ENCODE data around the gene VPS51.
A peak's percentile ranks its signal among the peaks of the same experiment; 100 is the strongest.

The VPS51 gene

DNA sequence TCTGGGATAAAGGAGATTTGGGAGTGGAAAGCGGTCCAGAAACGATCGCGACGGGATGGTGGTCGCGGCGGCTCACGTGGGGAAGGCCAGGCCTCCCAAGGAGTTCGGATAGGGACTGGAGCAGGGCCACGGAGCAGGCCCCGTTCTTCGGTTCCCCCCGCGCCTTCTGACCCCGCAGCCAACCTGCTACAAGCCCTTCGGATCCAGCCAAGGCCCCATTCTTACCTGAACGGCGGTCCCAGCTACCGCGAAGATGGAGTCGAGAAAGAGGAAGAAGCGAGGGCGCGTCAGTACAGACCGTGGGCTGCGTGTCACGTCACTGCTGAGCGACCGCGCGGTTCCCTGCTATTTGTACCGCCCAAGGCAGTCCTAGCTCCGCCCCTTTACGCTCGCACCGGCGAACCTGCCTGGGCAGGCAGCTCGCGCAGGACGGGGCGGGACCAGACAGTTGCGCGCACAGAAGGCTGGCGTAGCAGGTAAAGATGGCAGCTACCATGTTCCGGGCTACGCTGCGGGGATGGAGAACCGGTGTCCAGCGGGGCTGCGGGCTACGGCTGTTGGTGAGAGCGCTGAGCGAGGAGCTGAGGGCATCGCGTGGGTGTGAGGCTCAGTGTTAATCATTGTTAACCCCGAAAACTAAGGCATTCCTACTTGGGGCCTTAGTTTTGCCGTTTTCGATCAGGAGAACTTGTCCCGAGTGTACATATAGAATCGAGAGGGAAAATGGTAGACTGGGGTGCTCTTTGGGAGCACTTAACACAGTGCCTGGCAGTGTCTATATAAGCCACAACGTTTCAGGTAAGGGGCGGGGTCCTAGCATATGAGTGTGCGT lies 26.1 kb downstream of the VPS51 start, which contains the start of the genes FAU and MRPL49:
Gene FAU (minus strand): TSS at position 270 of the 832 bp plus-strand sequence. CDS start 321 bp downstream, outside the sequence.
Gene MRPL49 (plus strand): TSS at position 457 of the 832 bp plus-strand sequence. CDS start 26 bp downstream, at position 483.
- peak; percentile 98 for DNase-seq

DNA sequence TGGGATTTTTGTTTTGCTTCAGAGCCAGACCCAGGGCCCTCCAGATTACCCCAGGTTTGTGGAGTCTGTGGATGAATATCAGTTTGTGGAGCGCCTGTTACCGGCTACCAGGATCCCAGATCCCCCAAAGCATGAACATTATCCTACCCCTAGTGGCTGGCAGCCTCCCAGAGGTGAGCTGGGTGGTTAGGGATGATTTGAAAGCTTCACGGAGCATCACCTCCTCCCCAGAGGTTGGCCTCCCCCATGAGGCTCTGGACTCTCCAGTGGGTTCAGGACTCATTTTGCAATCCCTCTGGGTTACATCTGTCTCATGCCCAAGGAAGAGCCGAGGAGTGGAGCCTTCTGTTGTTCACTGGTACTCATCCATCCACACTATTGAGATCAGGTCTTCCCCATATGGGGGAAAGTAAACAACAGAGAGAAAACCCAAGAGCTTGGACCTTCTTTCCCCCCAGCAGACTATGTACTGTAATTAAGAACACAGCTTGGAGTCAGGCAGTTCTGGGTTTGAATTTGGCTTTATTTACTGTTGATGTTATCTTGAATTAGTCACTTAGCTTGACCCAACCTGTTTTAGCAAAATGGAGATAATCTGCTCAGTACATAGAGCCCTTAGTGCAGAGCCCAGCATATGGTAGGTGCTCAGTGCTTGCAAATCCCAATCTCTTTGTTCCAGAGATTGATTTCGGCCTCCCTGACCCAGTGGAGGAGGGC lies 28.6 kb downstream of the VPS51 start:
- no peak for DNase-seq

- DNase-seq = no peak
These were observed 29.4 kb downstream of the VPS51 start for GRCh38 chr11:65125197-65126056.

DNA sequence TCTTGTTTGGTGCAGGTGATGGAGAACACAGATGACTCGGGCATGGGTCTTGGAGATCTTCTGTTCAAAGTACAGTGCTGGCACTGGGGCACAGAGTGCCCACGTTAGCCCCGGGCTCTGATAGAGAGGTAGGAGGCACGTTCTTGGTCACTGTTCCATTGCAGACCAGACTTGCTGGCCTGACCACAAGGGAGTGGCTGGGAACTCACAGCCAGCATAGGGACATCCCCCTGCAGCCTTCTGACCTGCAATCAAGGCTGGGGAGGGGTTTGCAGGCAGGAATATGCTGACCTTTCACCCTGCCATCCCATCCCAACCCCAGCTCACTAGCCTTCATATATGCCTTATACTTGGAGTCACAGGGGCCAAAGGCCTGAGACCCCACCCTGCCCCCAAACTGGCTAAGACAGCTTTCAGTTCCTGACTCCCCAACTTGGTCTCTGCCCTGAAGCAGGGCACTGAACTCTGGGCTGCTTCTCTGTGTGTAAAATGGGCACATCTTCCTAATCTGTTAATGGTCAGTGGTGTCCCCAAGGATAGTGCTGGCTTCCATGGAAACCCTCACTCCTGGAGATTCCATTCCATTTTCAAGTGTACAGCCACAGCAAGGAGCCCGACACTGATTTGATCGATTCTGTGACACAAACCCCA lies 30.7 kb downstream of the VPS51 start:
- no peak for DNase-seq

- DNase-seq = no peak
These were observed 31.6 kb downstream of the VPS51 start for GRCh38 chr11:65127473-65128181.

GRCh38 chr11:65128182-65129145 lies 32.5 kb downstream of the VPS51 start:
- no peak for DNase-seq

DNA sequence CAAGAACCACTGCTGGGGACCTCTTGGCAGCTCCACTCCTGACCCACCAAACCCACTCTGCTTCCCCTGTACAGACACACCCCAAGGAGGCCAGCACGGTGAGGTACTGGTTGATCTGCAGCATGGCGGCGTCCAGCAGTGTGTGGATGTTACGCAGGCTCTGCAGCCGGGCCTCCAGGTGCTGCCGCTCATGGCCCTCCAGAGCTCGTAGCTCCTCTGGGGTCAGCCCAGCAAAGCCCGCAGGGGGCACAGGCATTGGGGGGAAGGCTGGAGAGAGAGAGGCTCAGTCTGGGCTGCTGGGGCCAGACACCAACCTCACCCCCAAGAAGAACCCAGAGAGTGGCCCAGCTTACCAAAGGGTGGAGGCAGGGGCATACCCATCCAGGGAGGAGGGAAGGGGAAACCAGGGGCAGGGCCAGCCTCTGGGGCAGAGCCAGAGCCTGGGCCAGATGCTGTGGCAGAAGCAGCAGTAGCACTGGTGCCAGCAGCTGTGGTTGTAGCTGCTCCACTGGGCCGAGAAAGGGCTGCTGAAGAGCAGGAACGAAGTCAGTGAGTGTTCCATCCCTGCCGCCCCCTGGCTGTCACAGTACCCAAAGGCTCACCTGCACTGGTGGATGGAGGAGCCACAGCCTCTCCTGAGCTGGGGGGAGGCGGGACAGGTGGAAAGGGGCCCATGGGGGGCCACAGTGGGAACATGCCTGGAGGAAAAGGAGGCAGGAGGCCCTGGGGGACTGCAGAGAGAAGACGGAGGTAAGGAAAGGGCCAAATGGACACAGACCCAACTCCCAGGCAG lies 33.8 kb downstream of the VPS51 start:
- DNase-seq = no peak

GRCh38 chr11:65130631-65131416 lies 34.8 kb downstream of the VPS51 start:
- DNase-seq = no peak

DNA sequence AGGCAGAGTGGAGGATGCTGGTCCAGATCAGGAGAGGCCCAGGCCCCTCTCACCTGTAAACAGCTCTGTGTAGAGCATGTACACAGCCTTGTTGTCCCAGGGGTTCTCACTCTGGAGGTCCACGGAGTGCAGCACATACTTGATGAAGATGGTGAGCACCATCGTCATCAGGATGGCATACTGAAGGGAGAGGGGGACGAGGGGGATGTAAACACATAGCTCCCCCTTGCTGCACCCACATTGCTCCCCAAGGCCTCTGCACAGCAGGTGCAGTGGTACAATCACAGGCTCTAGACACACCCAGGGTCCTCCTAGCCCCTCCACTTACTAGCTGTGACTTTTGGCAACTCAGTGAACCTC lies 35.4 kb downstream of the VPS51 start:
- DNase-seq = no peak

- no peak for DNase-seq
These were observed 35.9 kb downstream of the VPS51 start for GRCh38 chr11:65131895-65132237.

- no peak for DNase-seq
These were observed 36.4 kb downstream of the VPS51 start for GRCh38 chr11:65132238-65132987.

- peak; percentile 55 for DNase-seq
These were observed 37.1 kb downstream of the VPS51 start for GRCh38 chr11:65132988-65133700.

DNA sequence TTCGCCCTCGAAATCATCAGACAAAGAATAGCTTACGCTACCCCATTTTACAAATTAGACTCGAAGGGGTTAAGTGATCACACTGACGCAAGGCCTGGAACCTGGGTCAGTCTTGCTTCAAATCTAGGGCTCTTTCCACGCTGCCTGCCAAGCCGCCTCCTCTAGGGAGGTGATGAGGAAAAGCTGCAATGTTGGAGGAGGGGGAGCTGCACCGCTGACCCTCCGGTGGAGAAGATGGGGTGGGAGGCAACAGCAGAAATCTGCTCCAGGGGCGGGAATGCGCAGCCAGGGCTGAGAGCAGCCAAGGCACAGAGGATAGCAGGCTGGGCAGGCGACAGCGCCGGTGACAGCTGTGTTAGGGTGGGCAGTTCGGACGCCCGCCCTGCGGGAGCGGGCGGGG lies 37.7 kb downstream of the VPS51 start:
- DNase-seq = no peak

DNA sequence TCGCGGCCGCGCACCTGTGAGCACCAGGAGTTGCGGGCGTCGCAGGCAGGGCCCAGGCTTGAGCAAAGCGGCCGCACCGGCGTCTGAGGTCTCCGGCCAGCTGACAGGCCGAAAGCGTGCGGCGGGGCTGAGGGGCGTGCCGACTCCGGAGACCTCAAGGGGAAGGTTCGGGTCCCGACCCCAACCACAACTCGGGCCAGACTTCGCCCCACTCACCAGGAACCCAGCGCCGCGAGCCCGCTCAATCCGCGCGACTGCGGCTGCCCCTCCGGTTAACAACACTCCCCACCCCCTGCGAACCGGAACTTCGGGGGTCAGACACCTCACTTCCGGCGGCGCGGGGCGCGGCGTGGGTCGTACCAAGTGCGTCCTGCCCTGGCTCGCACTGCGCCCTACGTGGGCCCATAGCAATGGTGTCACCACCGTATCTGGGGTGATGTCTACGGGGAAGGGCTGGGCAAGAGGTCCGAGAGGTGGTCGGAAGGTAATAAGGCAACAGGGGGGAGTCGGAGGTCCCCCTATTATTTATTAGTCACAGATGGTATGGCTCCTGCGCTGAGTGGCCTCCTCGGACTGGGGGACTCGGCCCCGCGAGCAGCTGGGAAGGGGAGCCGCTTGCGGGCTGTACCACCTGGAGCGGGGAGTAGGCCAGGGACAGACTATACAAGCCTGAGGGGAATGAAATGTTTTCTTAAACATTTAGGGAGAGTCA lies 38.4 kb downstream of the VPS51 start, which contains the start of gene SYVN1:
Gene SYVN1 (minus strand): TSS at position 280 of the 712 bp plus-strand sequence. CDS start 918 bp downstream, outside the sequence.
- peak; percentile 91 for DNase-seq

- DNase-seq = peak; percentile 98
These were observed 39.1 kb downstream of the VPS51 start for GRCh38 chr11:65134952-65135632.

DNA sequence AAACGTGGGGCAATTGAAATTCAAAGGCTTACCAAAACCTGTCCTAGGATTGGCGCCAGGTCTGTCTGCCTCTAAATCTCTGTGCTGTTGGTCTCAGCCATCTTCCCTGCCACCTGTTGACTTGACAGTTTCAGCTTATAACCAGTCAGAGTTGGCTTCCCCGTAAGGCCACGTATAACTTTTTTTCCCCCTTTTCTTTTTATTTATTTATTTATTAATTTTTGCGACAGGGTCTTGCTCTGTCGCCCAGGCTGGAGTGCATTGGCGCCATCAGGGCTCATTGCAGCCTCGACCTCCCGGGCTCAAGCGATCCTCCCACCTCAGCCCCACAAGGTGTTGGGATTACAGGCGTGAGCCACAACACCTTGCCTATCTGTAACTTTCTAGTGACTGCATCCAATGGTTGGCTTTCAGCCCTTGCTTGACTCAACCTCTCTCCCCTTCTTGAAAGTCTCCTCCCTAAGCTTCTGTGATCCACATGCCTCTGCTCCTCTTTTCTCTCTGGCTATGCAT lies 39.7 kb downstream of the VPS51 start:
- no peak for DNase-seq

Data from NCI-H146 (cell line).